ENCODE results near the gene TCHP. TPM values are rescaled to one million over a fixed set of nuclear protein-coding genes. Genes with fewer than 3 reads are reported as not detected.
A peak's percentile ranks its signal among the peaks of the same experiment; 100 is the strongest.
"Not testable (repeated sequence)": the region's sequence is repeated elsewhere in the genome, so short reads cannot be mapped to it uniquely, and the experiment has no call there.

TCHP gene, protein sequence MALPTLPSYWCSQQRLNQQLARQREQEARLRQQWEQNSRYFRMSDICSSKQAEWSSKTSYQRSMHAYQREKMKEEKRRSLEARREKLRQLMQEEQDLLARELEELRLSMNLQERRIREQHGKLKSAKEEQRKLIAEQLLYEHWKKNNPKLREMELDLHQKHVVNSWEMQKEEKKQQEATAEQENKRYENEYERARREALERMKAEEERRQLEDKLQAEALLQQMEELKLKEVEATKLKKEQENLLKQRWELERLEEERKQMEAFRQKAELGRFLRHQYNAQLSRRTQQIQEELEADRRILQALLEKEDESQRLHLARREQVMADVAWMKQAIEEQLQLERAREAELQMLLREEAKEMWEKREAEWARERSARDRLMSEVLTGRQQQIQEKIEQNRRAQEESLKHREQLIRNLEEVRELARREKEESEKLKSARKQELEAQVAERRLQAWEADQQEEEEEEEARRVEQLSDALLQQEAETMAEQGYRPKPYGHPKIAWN
- total RNA-seq = 10 to 100 TPM; 22.5 to 25.1 TPM

DNA sequence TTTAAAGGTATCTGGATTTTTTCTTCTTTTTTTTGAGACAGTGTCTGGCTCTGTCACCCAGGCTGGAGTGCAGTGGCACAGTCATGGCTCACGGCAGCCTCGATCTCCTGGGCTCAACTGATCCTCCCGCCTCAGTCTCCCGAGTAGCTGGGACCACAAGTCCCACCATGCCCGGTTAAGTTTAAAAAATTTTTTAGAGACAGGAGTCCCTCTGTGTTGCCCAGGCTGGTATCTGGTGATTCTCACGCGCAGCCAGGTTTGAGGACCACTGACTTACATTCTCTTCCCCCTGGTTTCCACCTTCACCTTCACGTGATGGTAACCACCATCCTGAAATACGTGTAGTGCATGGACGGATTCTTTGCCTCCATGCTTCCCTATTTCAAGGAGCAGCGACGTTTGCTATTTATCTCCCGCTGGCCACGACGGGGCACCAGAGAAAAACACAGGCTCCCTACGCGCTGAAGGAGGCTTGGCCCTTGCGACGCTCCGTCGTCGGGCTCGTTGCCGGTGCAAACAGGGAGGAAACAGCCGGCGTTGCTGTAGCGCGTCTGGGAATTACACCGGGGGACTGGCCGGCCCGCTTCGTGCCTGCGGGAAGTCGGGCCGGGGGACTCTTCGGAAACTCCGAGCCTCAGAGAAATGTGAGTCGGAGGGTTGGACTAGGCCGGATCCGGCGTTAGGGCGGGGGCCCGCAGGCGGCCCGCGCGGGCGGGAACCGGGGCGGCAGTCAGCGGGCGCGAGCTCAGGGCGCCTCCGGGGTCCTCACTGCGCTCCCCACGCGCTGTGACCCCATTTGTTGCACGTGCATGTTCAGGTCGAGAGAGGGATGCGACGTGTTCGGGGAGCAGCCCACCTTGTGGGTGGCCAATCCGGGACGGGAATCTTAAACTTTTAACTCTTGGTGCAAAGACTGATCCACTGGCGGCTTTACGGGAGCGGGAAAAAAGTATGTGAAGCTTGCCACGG, at the start of gene TCHP:
Gene TCHP, plus strand, starts transcription at position 492 of the 969 bp plus-strand sequence. CDS start 2,753 bp downstream, outside the sequence.
- Mint-ChIP-seq H3K27me3 (ENCODE audit: low read depth) (no peaks in the 10 kb centered on the region), H3K27ac (peak within 1 kb of the TSS; percentile 99), H3K36me3 (ENCODE audit: insufficient read depth in 2 of 2) (peaks cover 4 to 12% of the 10 kb centered on the region in 2 donors), H3K4me3 (peak within 1 kb of the TSS; percentile 92 to 95), H3K4me1 (ENCODE audit: low read depth) (peaks cover 31% of the 10 kb centered on the region), H3K9me3 (no peaks in the 10 kb centered on the region)
- DNase-seq (peak; percentile 76 to 80), ATAC-seq (replicated peaks in 1 of 2) (peak; percentile 93 to 94)

DNA sequence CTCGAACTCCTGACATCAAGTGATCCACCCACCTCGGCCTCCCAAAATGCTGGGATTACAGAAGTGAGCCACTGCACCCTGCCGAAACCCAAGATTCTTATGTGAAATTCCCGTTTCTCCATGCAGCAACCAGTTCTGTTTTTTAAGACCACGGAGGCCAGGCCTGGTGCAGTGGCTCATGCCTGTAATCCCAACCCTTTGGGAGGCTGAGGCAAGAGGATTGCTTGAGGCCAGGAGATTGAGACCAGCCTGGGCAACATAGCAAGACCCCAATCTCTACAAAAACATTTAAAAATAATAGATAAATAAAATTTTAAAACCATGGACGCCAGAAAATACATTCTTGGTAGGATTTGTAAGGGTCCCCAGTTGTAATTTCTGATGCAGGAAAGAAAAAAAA, 49.6 kb upstream of the TCHP start:
- not testable (repeated sequence) for H3K27ac Mint-ChIP-seq; ATAC-seq (replicated peaks in 1 of 2); H3K4me3 Mint-ChIP-seq; H3K4me1 Mint-ChIP-seq (ENCODE audit: low read depth); DNase-seq; H3K9me3 Mint-ChIP-seq; H3K36me3 Mint-ChIP-seq (ENCODE audit: insufficient read depth in 2 of 2); H3K27me3 Mint-ChIP-seq (ENCODE audit: low read depth)

DNA sequence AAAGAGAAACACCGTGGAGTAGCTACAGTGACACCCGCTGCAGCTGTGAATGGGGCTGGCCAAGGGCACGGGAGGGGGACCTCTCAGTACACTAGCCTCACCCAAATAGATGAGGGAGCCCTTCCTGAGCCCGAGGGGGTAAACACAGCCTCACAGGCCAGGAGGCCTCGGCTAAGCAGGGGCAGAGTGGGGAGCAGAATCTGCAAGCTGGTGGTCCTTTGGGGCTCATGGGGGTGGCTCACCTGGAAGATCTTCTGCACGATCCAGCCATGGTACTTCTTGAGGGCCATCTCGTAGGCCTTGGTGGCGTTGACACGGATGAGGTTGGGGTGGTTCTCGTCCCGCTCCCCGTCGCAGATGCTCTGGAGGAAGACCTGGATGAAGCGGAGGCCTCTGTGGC, 44.7 kb upstream of the TCHP start:
- no peaks in the 10 kb centered on the region for H3K36me3 Mint-ChIP-seq (ENCODE audit: insufficient read depth in 2 of 2)
- H3K27ac Mint-ChIP-seq = no peak overlapping the region
- ATAC-seq (replicated peaks in 1 of 2) = no peak
- no peak for DNase-seq
- no peaks in the 10 kb centered on the region for H3K9me3 Mint-ChIP-seq
- H3K4me1 Mint-ChIP-seq (ENCODE audit: low read depth) = no peaks in the 10 kb centered on the region
- H3K4me3 Mint-ChIP-seq = no peak overlapping the region
- H3K27me3 Mint-ChIP-seq (ENCODE audit: low read depth) = no peaks in the 10 kb centered on the region

DNA sequence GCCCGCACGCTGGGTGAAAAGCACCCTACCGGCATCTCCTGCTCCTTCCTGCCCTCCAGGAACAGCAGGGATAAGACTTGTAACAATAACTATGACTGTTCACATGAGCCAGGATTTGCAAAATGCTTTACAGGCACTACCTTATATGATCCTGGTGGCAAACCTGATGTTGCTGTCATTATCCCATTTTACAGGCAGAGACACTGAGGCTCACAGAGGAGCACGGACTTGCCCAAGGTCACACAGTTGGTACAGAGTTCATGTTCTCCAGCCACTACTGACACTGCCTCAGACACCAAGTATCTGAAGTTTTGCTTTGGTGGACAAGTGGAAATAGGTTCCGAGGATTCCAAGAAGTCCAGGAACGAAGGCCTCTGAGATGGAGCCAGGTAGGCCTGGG, 42.4 kb upstream of the TCHP start:
- H3K9me3 Mint-ChIP-seq = no peaks in the 10 kb centered on the region
- no peaks in the 10 kb centered on the region for H3K27me3 Mint-ChIP-seq (ENCODE audit: low read depth)
- no peak overlapping the region for H3K27ac Mint-ChIP-seq
- H3K36me3 Mint-ChIP-seq (ENCODE audit: insufficient read depth in 2 of 2) = no peaks in the 10 kb centered on the region
- H3K4me1 Mint-ChIP-seq (ENCODE audit: low read depth) = no peaks in the 10 kb centered on the region
- DNase-seq = no peak
- no peak for ATAC-seq (replicated peaks in 1 of 2)
- no peak overlapping the region for H3K4me3 Mint-ChIP-seq

DNA sequence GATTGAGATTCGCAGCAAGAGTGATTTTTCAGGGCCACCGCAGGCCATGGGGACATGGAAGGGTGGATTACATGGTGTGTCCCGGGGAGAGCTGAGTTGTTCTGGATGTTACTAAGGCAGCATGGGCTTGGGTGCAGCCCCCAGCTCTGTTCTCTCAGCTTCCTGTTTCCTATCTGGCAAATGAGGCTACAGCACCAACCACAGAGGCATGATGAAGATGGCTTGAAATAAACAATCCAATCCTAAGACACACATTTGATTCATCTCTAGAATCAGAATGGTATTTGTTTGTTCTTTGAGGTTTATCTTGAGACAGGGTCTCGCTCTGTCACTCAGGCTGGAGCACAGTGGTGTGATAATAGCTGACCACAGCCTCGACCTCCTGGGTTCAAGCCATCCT, 41.3 kb upstream of the TCHP start:
- peak in 1 of 2 donors; percentile 17 for ATAC-seq (replicated peaks in 1 of 2)
- Mint-ChIP-seq H3K36me3 (ENCODE audit: insufficient read depth in 2 of 2) (no peaks in the 10 kb centered on the region), H3K27ac (peak overlapping the region; percentile 46), H3K4me3 (no peak overlapping the region), H3K9me3 (no peaks in the 10 kb centered on the region), H3K27me3 (ENCODE audit: low read depth) (no peaks in the 10 kb centered on the region), H3K4me1 (ENCODE audit: low read depth) (no peaks in the 10 kb centered on the region)
- no peak for DNase-seq

DNA sequence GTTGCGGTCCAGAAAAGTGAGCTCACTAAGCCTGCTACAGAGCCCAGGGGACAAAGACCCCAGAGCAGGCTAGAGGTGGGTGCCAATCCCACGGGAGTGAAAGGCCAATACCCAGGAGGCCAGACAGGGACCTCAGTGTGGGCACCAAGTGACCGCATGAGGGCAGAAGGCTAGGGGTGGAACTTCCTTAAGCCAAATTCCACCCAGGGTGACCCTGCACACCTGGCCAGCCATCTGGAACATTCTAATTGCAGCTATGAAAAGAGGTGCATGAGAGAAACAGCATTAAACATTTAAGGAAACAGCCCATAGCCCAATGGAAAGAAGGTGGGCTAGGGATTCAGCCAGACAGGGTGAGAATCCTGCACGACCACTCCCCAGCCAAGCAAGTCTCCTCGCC, 39.1 kb upstream of the TCHP start:
- no peaks in the 10 kb centered on the region for H3K27me3 Mint-ChIP-seq (ENCODE audit: low read depth)
- H3K27ac Mint-ChIP-seq = no peak overlapping the region
- DNase-seq (no peak), ATAC-seq (replicated peaks in 1 of 2) (no peak)
- no peaks in the 10 kb centered on the region for H3K9me3 Mint-ChIP-seq
- no peak overlapping the region for H3K4me3 Mint-ChIP-seq
- H3K4me1 Mint-ChIP-seq (ENCODE audit: low read depth) = no peaks in the 10 kb centered on the region
- no peaks in the 10 kb centered on the region for H3K36me3 Mint-ChIP-seq (ENCODE audit: insufficient read depth in 2 of 2)

DNA sequence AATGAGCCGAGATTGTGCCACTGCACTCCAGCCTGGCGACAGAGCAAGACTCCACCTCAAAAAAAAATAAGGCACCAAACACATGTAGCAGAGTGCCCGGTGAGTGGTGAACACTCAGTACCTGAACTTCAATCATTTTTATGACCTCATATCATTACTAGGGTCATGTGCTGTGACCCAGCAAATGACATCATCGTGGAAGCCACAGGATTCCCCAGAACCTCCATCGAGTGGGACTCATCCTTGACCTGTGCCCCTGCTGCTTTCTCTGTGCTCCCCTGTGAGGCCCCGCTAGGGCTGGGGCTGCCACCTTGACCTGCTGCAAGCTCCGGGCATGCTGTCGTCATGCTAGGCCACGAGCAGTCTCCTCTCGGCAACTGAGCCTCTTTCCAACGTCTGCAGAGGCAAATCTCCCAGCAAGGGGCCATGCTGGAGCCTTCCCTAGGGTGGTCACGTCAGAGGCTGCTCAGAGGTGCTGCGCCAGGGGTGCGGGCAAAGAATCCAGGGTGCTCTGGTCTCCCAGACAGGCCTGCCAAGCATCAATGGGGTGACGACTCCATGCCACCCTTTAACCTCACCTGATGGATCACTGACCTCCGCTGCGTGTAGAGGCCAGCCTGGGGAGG, 38.3 kb upstream of the TCHP start:
- H3K4me3 Mint-ChIP-seq = no peak overlapping the region
- H3K4me1 Mint-ChIP-seq (ENCODE audit: low read depth) = no peaks in the 10 kb centered on the region
- no peaks in the 10 kb centered on the region for H3K27me3 Mint-ChIP-seq (ENCODE audit: low read depth)
- DNase-seq (no peak), ATAC-seq (replicated peaks in 1 of 2) (peak; percentile 32 to 69)
- no peaks in the 10 kb centered on the region for H3K9me3 Mint-ChIP-seq
- no peak overlapping the region for H3K27ac Mint-ChIP-seq
- no peaks in the 10 kb centered on the region for H3K36me3 Mint-ChIP-seq (ENCODE audit: insufficient read depth in 2 of 2)

DNA sequence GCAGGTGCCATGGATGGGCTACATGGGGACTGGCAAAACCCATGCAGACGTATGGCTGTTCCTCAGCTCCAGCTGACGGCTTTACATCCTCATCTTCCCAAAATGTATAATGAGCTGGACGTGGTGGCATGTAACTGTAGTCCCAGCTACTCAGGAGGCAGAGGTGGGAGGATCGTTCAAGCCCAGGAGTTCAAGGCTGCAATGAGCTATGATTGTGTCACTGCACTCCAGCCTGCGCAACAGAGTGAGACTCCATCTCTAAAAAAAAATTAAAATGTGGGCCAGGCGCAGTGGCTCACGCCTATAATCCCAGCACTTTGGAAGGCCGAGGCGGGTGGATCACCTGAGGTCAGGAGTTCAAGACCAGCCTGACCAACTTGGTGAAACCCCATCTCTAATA, 37.6 kb upstream of the TCHP start:
- not testable (repeated sequence) for H3K27ac Mint-ChIP-seq; H3K27me3 Mint-ChIP-seq (ENCODE audit: low read depth); H3K9me3 Mint-ChIP-seq; H3K4me3 Mint-ChIP-seq; H3K4me1 Mint-ChIP-seq (ENCODE audit: low read depth); DNase-seq; ATAC-seq (replicated peaks in 1 of 2); H3K36me3 Mint-ChIP-seq (ENCODE audit: insufficient read depth in 2 of 2)

DNA sequence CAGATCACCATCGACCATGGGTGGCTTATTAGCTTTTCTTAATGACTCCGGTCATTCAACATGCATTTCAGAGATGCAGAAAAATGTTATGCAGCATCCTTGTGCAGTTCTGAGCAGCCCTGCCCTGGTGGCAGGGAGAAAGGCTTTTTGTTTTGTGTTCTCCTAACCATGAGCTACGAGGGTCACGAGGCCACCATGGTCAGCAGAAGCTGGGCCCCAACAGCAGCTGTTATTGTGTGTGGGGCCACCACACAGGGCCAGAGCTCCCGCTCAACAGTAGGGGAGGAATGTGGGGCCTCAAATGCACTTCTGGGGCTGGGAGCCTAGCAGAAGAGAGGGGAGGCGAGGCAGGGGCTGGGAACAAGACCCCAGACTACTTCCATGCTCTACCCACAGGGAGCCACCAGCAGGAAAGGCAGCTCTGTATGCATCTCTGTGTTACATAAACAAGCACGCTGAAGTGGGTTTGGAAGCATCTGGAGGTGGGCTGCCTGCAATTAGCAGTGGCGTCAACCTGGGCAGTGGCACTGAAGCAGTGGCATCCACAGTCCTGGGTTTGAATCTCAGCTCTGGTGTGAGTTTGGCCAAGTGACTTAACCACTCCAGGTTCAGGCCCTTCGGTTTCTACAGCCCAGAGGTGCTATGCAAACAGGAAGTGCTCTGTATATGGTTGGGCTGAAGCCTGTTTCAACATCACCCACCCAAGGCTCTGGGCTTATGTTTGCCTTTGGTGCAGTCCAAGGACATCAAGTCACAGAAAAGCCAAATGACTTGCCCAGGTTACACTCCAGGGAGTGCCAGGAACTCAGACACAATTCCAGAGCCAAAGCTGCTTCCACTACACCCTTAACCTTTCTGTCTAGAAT, 36.0 kb upstream of the TCHP start:
- no peaks in the 10 kb centered on the region for H3K36me3 Mint-ChIP-seq (ENCODE audit: insufficient read depth in 2 of 2)
- ATAC-seq (replicated peaks in 1 of 2) = peak in 1 of 2 donors; percentile 49

DNA sequence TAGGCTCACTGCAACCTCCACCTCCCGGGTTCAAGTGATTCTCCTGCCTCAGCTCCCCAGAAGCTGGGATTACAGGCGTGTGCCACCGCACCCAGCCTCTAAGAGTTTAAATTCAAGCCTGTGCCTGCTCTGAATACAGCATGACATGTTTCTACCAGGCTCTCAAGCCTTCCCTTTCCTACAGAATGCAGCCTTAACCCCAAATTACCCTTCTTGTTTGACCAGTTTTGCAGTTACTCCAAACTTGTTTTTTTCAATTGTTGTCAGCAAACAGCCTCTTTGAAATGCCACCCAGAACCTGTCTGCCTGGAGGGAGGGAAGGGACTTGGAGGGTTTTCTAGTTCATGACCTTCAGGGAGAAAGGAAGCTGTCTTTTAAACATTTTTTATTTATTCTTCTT, 35.2 kb upstream of the TCHP start:
- no peaks in the 10 kb centered on the region for H3K36me3 Mint-ChIP-seq (ENCODE audit: insufficient read depth in 2 of 2)
- ATAC-seq (replicated peaks in 1 of 2) (no peak), DNase-seq (no peak)
- H3K4me3 Mint-ChIP-seq = no peak overlapping the region
- peak overlapping the region; percentile 46 for H3K27ac Mint-ChIP-seq
- H3K27me3 Mint-ChIP-seq (ENCODE audit: low read depth) = no peaks in the 10 kb centered on the region
- no peaks in the 10 kb centered on the region for H3K9me3 Mint-ChIP-seq
- H3K4me1 Mint-ChIP-seq (ENCODE audit: low read depth) = peaks cover 9% of the 10 kb centered on the region

More for the DNA sequence above, 36.0 kb upstream of the TCHP start:
- peaks cover 9% of the 10 kb centered on the region for H3K4me1 Mint-ChIP-seq (ENCODE audit: low read depth)
- no peak for DNase-seq
- no peaks in the 10 kb centered on the region for H3K9me3 Mint-ChIP-seq
- H3K4me3 Mint-ChIP-seq = no peak overlapping the region
- H3K27me3 Mint-ChIP-seq (ENCODE audit: low read depth) = no peaks in the 10 kb centered on the region
- H3K27ac Mint-ChIP-seq = no peak overlapping the region

DNA sequence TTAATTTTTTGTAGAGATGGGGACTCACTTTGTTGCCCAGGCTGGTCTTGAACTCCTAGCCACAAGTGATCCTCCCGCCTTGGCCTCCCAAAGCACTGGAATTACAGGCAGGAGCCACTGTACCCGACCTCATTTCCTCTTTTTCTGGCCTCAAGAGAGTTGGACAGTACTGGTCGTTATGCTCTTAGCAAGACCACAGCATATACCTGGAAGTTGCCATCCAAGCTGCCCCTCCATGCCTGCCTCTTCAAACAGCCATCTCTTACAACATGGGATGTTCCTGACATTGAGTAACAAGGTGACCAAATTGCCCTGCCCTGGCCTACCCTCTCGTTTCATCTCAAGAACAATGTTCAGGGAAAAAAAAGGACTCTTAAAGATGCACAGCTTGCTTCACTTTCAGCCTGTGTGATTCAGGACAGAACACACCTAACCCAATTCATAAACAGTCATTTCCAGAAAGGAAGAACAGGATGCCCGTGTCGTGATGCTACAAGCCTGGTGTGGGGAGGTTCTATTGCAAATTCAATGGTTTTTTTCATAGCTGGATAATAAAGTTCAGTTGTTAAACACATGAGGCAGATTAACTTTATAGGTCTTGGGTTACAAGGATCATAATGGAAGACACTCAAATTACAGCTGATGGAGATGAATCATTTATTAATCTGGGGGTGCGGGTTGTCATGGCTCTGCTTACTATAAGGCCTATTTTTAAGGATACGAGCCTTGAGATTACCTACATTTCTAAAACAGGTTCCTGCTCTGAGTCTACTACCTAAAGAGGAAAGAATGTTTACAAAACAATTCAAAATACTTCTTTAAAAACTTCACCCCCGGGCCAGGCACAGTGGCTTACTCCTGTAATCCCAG, 31.7 kb upstream of the TCHP start:
- no peaks in the 10 kb centered on the region for H3K27me3 Mint-ChIP-seq (ENCODE audit: low read depth)
- H3K27ac Mint-ChIP-seq = no peak overlapping the region
- peaks cover 22% of the 10 kb centered on the region for H3K4me1 Mint-ChIP-seq (ENCODE audit: low read depth)
- peak; percentile 49 to 84 for ATAC-seq (replicated peaks in 1 of 2)
- no peak overlapping the region for H3K4me3 Mint-ChIP-seq
- H3K9me3 Mint-ChIP-seq = no peaks in the 10 kb centered on the region
- DNase-seq = no peak
- H3K36me3 Mint-ChIP-seq (ENCODE audit: insufficient read depth in 2 of 2) = no peaks in the 10 kb centered on the region
